AG04450 (cell line): ENCODE measurements around the gene HPCAL1. TPM values are rescaled to one million over a fixed set of nuclear protein-coding genes. Genes with fewer than 3 reads are reported as not detected.

ENCODE experiments used
- CTCF ChIA-PET: fragments of 300-600, 350-600 bp; formaldehyde crosslinking; extraction: SDS; loops from one replicate; lab custom pipeline; 2022; ENCODE audit warnings: antibody characterized with exemption, inconsistent platforms; lab: Charles Lee
- POLR2A ChIA-PET: fragments of 350-600 bp; formaldehyde crosslinking; extraction: SDS; loops from one replicate; lab custom pipeline; 2021; ENCODE audit warnings: antibody characterized with exemption, inconsistent platforms; lab: Yijun Ruan, JAX
- DNase-seq: peaks from one replicate; pipeline ENCODE4 v3.0.0-alpha.2; 2011; ENCODE audit warnings: low read depth, low spot score
- H3K27ac ChIP-seq: one replicate; pipeline ENCODE4 v1.5.1; 2012; ENCODE audit warnings: low read depth, low read length, control low read depth
- H3K27me3 ChIP-seq: one replicate; pipeline ENCODE4 v1.6.0; 2012; ENCODE audit warnings: low read length; ENCODE audit not compliant: control insufficient read depth, insufficient read depth
- H3K4me3 ChIP-seq: 2 replicates; pipeline ENCODE4 v1.5.1; 2011; ENCODE audit warnings: mild to moderate bottlenecking, low read depth, low read length, control low read depth
- H3K9me3 ChIP-seq: 2 replicates; pipeline ENCODE4 v1.5.1; 2012; ENCODE audit warnings: low read length; ENCODE audit not compliant: control insufficient read depth, insufficient read depth
- CTCF ChIP-seq: IDR thresholded peaks from 2 replicates; pipeline ENCODE4 v1.5.1; 2011; ENCODE audit warnings: low read depth, low read length, control low read depth, inconsistent platforms
- polyA plus RNA-seq: library from polyadenylated mRNA; depleted of rRNA; stranded (reverse); fragments of >200 nt; gene quantifications from 2 replicates; pipeline ENCODE4 v1.2.3, GENCODE V29; 2011

Gene HPCAL1
- polyA plus RNA-seq, 1 experiment, result 14.4 TPM

GRCh38 chr2:10447895-10448575 lies 145.3 kb downstream of the HPCAL1 start, which contains the start of gene ODC1:
Gene ODC1 (minus strand): TSS chr2:10448327. CDS start chr2:10445032, 3,295 bp downstream.
- Histone ChIP-seq H3K27me3 (no peaks in the 10 kb centered on the region), H3K27ac (peak within 1 kb of the TSS; percentile 83), H3K9me3 (peaks cover 3% of the 10 kb centered on the region; the same call in 1 of the 2 replicates), H3K4me3 (peak within 1 kb of the TSS; percentile 72)
- no peak for TF ChIP-seq CTCF
- POLR2A ChIA-PET, result interaction anchor here (0.5 to 1.7 kb wide), 12 partner anchors 9 to 391 kb away, joined by 3 to 9 read pairs (median 4); no protein-coding TSS in a partner anchor
- CTCF ChIA-PET, result interaction anchor here (0.6 to 4.3 kb wide), 5 partner anchors 14 to 375 kb away, joined by 3 to 28 read pairs (median 6); no protein-coding TSS in a partner anchor
- DNase-seq, result peak; percentile 75

GRCh38 chr2:10448576-10449485 lies 146.1 kb downstream of the HPCAL1 start:
- ChIA-PET CTCF (interaction anchor here (1.2 to 4.3 kb wide), 5 partner anchors 14 to 376 kb away, joined by 4 to 25 read pairs (median 6); no protein-coding TSS in a partner anchor), POLR2A (interaction anchor here (0.5 to 1.7 kb wide), 11 partner anchors 10 to 391 kb away, joined by 3 to 6 read pairs (median 3); no protein-coding TSS in a partner anchor)
- peak; percentile 67 for DNase-seq
- TF ChIP-seq CTCF, result no peak
- peak overlapping the region; percentile 83 for H3K27ac ChIP-seq
- H3K27me3 ChIP-seq, result no peaks in the 10 kb centered on the region
- peaks cover 3% of the 10 kb centered on the region; the same call in 1 of the 2 replicates for H3K9me3 ChIP-seq
- H3K4me3 ChIP-seq, result peak overlapping the region; percentile 72

GRCh38 chr2:10449486-10449831 lies 146.8 kb downstream of the HPCAL1 start:
- H3K4me3 ChIP-seq, result peak overlapping the region; percentile 72
- H3K27ac ChIP-seq, result no peak overlapping the region
- POLR2A ChIA-PET, result no interaction called here
- no peak for TF ChIP-seq CTCF
- no peak for DNase-seq
- H3K27me3 ChIP-seq, result no peaks in the 10 kb centered on the region
- CTCF ChIA-PET, result interaction anchor here (1.2 to 1.8 kb wide), 3 partner anchors 14 to 376 kb away, joined by 4 to 7 read pairs (median 5); no protein-coding TSS in a partner anchor
- H3K9me3 ChIP-seq, result peaks cover 3% of the 10 kb centered on the region; the same call in 1 of the 2 replicates

- DNase-seq, result no peak
- POLR2A ChIA-PET, result no interaction called here
- H3K4me3 ChIP-seq, result no peak overlapping the region; the same call in 1 of the 2 replicates
Measured at GRCh38 chr2:10449838-10450691, 147.4 kb downstream of the HPCAL1 start.

More at GRCh38 chr2:10449838-10450691, 147.4 kb downstream of the HPCAL1 start:
- Histone ChIP-seq H3K9me3 (peaks cover 3% of the 10 kb centered on the region; the same call in 1 of the 2 replicates), H3K27me3 (no peaks in the 10 kb centered on the region), H3K27ac (no peak overlapping the region)
- no peak for TF ChIP-seq CTCF
- CTCF ChIA-PET, result interaction anchor here (1.2 to 1.8 kb wide), 3 partner anchors 15 to 377 kb away, joined by 4 to 7 read pairs (median 5); no protein-coding TSS in a partner anchor
